K562 (cell line): ENCODE measurements around the gene ATP13A4. TPM values are rescaled to one million over a fixed set of nuclear protein-coding genes. Genes with fewer than 3 reads are reported as not detected.
A peak's percentile ranks its signal among the peaks of the same experiment; 100 is the strongest.

Source experiments
- ARNT ChIP-seq, 2 experiments: fragments of 450-650 bp; IDR thresholded peaks; 2 replicates each; pipeline ENCODE4 v1.6.1; 2016; ENCODE audit warnings: mild to moderate bottlenecking in 1 of 2
- ETV6 ChIP-seq, 3 experiments: fragments of 150-350 bp in 1 of 3; sonication (generic) in 1 of 3; formaldehyde crosslinking in 1 of 3; IDR thresholded peaks; 2 replicates each; pipeline versions ENCODE4 v1.6.1 to v1.8.0; 2014 to 2022; ENCODE audit warnings: borderline replicate concordance in 2 of 3, low read depth in 2 of 3, antibody characterized with exemption in 1 of 3, low read length in 1 of 3, mild to moderate bottlenecking in 1 of 3, missing genetic modification reagents in 1 of 3
- MTA1 ChIP-seq: fragments of 450-650 bp; IDR thresholded peaks from 2 replicates; pipeline ENCODE4 v1.6.1; 2017; ENCODE audit warnings: borderline replicate concordance
- NEUROD1 ChIP-seq: fragments of 150-350 bp; IDR thresholded peaks from 2 replicates; pipeline ENCODE4 v1.6.1; 2014; ENCODE audit warnings: borderline replicate concordance, low read length, low read depth; ENCODE audit not compliant: partially characterized antibody
- RBM34 ChIP-seq: fragments of 200-400 bp; formaldehyde crosslinking; IDR thresholded peaks from 2 replicates; pipeline ENCODE4 v1.6.1; 2018; ENCODE audit warnings: low read length, borderline replicate concordance; ENCODE audit not compliant: insufficient read depth
- RUNX1 ChIP-seq: sonication (generic); IDR thresholded peaks from 2 replicates; pipeline ENCODE4 v1.6.1; 2016; ENCODE audit warnings: antibody characterized with exemption, low read depth
- SMARCB1 ChIP-seq: IDR thresholded peaks from 2 replicates; pipeline ENCODE4 v1.6.1; 2011; ENCODE audit warnings: improper control_type of control experiment, low read depth; ENCODE audit not compliant: insufficient read length
- SNIP1 ChIP-seq: fragments of 450-650 bp; IDR thresholded peaks from 2 replicates; pipeline ENCODE4 v1.7.1; 2017; ENCODE audit warnings: low read depth, mild to moderate bottlenecking
- YY1 ChIP-seq, 3 experiments: IDR thresholded peaks; 2 replicates each; pipeline ENCODE4 v1.6.1; 2011; ENCODE audit warnings: low read length in 2 of 3, mild to moderate bottlenecking in 2 of 3, moderate library complexity in 2 of 3, borderline replicate concordance in 1 of 3, control low read depth in 1 of 3, low read depth in 1 of 3; ENCODE audit not compliant: insufficient read depth in 3 of 3, insufficient replicate concordance in 2 of 3, control insufficient read depth in 1 of 3, insufficient read length in 1 of 3; ENCODE audit errors: extremely low read depth in 1 of 3
- ZC3H11A ChIP-seq: IDR thresholded peaks from 2 replicates; pipeline ENCODE4 v1.6.1; 2012; ENCODE audit warnings: low read depth, low read length, improper control_type of control experiment
- ZKSCAN8 ChIP-seq: fragments of 200-800 bp; sonication (Bioruptor generic); IDR thresholded peaks from 2 replicates; pipeline ENCODE4 v1.6.1; 2016; ENCODE audit warnings: missing genetic modification characterization, missing compliant biosample characterization
- polyA plus RNA-seq, 8 experiments: library from polyadenylated mRNA; depleted of rRNA in 4 of 8; stranded (reverse) in 5 of 8; unstranded in 3 of 8; fragments of >200 nt; fragmentation: Nextera tagmentation in 2 of 8; fragmentation: Illumina TruSeq in 1 of 8; extraction: Ambion mirVana in 2 of 8; extraction: Trizol in 1 of 8; gene quantifications; 2 replicates each; pipeline versions ENCODE4 v1.2.1 to v1.2.3, GENCODE V29; 2011 to 2014; ENCODE audit warnings: inconsistent platforms in 1 of 8, missing spikeins in 1 of 8
- total RNA-seq, 7 experiments: library from RNA; depleted of rRNA in 6 of 7; stranded (reverse); fragments of >200 nt in 6 of 7; fragmentation: Illumina TruSeq in 2 of 7; extraction: Trizol in 2 of 7; gene quantifications; 2 replicates each; pipeline versions ENCODE4 v1.2.1 to v1.2.3, GENCODE V29; 2011 to 2021; ENCODE audit warnings: low replicate concordance in 1 of 7
- TF ChIP-seq, protein P1 (sequence below), 2 experiments: fragments of 450-650 bp; formaldehyde crosslinking in 1 of 2; IDR thresholded peaks; 2 replicates each; pipeline versions ENCODE4 v1.4.0 to v1.6.1; 2014 to 2020; ENCODE audit warnings: mild to moderate bottlenecking in 2 of 2, borderline replicate concordance in 1 of 2, low read depth in 1 of 2
- TF ChIP-seq, protein P2 (sequence below): IDR thresholded peaks from 3 replicates; pipeline ENCODE4 v1.6.1; 2011; ENCODE audit warnings: borderline replicate concordance, mild to moderate bottlenecking, moderate library complexity; ENCODE audit not compliant: insufficient read length; ENCODE audit errors: extremely low read depth

Gene ATP13A4
- total and polyA plus RNA-seq, 9 of the 15 experiments (the other 6 are each of a cell fraction or from before 2014, with no cell fraction given), result 0.03 to 0.14 (median 0.07) TPM; not detected in 6

DNA sequence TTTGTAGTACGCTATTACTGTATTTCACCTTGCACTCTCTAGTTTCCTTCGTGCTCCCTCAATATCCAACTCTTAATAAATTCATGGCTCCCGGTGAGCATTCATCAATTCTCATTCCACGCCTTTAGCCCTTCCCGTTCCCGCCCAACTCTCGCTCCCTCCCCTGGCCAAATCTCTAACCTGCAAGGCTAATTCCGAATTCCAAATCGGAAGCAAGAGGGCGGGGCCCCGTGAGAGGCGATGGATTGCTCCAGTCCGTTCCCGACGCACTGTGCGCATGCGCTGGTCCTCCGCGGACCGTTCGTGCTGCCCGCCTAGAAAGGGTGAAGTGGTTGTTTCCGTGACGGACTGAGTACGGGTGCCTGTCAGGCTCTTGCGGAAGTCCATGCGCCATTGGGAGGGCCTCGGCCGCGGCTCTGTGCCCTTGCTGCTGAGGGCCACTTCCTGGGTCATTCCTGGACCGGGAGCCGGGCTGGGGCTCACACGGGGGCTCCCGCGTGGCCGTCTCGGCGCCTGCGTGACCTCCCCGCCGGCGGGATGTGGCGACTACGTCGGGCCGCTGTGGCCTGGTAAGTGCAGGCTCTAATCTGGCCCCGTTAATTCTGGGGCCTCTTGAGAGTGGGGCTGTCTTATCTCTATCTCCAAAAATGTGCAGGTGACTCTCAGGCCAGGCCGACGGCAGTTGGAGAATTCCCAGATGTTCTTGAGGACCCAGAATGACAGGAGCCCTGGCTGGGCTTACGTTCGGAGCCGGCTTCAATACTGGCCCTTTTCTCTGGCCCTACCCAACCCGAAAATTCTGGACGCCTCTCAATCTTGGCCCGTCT is 38.4 kb upstream of the ATP13A4 start, which contains the start of gene OPA1 (continued):
- TF ChIP-seq, protein P1, sequence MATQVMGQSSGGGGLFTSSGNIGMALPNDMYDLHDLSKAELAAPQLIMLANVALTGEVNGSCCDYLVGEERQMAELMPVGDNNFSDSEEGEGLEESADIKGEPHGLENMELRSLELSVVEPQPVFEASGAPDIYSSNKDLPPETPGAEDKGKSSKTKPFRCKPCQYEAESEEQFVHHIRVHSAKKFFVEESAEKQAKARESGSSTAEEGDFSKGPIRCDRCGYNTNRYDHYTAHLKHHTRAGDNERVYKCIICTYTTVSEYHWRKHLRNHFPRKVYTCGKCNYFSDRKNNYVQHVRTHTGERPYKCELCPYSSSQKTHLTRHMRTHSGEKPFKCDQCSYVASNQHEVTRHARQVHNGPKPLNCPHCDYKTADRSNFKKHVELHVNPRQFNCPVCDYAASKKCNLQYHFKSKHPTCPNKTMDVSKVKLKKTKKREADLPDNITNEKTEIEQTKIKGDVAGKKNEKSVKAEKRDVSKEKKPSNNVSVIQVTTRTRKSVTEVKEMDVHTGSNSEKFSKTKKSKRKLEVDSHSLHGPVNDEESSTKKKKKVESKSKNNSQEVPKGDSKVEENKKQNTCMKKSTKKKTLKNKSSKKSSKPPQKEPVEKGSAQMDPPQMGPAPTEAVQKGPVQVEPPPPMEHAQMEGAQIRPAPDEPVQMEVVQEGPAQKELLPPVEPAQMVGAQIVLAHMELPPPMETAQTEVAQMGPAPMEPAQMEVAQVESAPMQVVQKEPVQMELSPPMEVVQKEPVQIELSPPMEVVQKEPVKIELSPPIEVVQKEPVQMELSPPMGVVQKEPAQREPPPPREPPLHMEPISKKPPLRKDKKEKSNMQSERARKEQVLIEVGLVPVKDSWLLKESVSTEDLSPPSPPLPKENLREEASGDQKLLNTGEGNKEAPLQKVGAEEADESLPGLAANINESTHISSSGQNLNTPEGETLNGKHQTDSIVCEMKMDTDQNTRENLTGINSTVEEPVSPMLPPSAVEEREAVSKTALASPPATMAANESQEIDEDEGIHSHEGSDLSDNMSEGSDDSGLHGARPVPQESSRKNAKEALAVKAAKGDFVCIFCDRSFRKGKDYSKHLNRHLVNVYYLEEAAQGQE (IDR thresholded peaks at IDR 0.05; ENCODE audit: borderline replicate concordance), result no peak; the same call in 1 of the 2 replicates
- TF ChIP-seq, protein P1 (CRISPR knock-in tag; IDR thresholded peaks at IDR 0.05; ENCODE audit: low read depth), result peak; percentile 69
- TF ChIP-seq SNIP1, result no peak
- peak in 1 of 2 experiments; percentile 48; a peak in 1 of 4 replicates for TF ChIP-seq ARNT (IDR thresholded peaks at IDR 0.05)
- no peak for TF ChIP-seq RBM34
- no peak for TF ChIP-seq ZKSCAN8 (CRISPR knock-in tag)
- TF ChIP-seq RUNX1, result no peak
- no peak for TF ChIP-seq ZC3H11A
- TF ChIP-seq NEUROD1, result peak; percentile 94
- TF ChIP-seq MTA1, result 0 out of 2 replicates have a peak, but pooled peaks have one; percentile 34
- peak in 2 of 3 experiments; percentile 89 to 92 for TF ChIP-seq YY1 (IDR thresholded peaks at IDR 0.05; ENCODE audit: borderline replicate concordance in 1 of 3, control insufficient read depth in 1 of 3, extremely low read depth in 1 of 3, insufficient read depth in 3 of 3, insufficient read length in 1 of 3, insufficient replicate concordance in 2 of 3, low read depth in 1 of 3, low read length in 2 of 3)
- TF ChIP-seq ETV6 (IDR thresholded peaks at IDR 0.05; ENCODE audit: borderline replicate concordance in 1 of 2, low read depth in 2 of 2, low read length in 1 of 2), result peak in 1 of 2 experiments; percentile 42; a peak in 1 of 4 replicates
- peak; percentile 70; the same call in 1 of the 2 replicates for TF ChIP-seq ETV6 (CRISPR knock-in tag; IDR thresholded peaks at IDR 0.05; ENCODE audit: borderline replicate concordance)
- TF ChIP-seq SMARCB1, result peak; percentile 56
- TF ChIP-seq, protein P2, sequence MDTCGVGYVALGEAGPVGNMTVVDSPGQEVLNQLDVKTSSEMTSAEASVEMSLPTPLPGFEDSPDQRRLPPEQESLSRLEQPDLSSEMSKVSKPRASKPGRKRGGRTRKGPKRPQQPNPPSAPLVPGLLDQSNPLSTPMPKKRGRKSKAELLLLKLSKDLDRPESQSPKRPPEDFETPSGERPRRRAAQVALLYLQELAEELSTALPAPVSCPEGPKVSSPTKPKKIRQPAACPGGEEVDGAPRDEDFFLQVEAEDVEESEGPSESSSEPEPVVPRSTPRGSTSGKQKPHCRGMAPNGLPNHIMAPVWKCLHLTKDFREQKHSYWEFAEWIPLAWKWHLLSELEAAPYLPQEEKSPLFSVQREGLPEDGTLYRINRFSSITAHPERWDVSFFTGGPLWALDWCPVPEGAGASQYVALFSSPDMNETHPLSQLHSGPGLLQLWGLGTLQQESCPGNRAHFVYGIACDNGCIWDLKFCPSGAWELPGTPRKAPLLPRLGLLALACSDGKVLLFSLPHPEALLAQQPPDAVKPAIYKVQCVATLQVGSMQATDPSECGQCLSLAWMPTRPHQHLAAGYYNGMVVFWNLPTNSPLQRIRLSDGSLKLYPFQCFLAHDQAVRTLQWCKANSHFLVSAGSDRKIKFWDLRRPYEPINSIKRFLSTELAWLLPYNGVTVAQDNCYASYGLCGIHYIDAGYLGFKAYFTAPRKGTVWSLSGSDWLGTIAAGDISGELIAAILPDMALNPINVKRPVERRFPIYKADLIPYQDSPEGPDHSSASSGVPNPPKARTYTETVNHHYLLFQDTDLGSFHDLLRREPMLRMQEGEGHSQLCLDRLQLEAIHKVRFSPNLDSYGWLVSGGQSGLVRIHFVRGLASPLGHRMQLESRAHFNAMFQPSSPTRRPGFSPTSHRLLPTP, result no peak
